DND-41 (cell line): ENCODE data around the gene PLEKHA8.
"Not testable (repeated sequence)": the region's sequence is repeated elsewhere in the genome, so short reads cannot be mapped to it uniquely, and the experiment has no call there.

Source experiments
- ATAC-seq: fragments of 200-7000 bp; cut with Tn5 transposase; 3 replicates; pipeline ENCODE4 v1.9.1; 2021; ENCODE audit warnings: low read depth; ENCODE audit not compliant: insufficient read depth
- DNase-seq: peaks from one replicate; pipeline ENCODE4 v3.0.0-alpha.2; 2020
- H2AFZ ChIP-seq: 2 replicates; pipeline ENCODE4 v1.6.0; 2012; ENCODE audit warnings: low read depth, low read length
- H3K27ac ChIP-seq: 2 replicates; pipeline ENCODE4 v1.5.1; 2012; ENCODE audit warnings: low read length, inconsistent platforms
- H3K27me3 ChIP-seq: fragments of 200-600 bp; sonication (generic); 2 replicates; pipeline ENCODE4 v1.6.0; 2012; ENCODE audit warnings: low read length, mild to moderate bottlenecking, inconsistent platforms; ENCODE audit not compliant: insufficient read depth, poor library complexity
- H3K36me3 ChIP-seq: 2 replicates; pipeline ENCODE4 v1.5.1; 2012; ENCODE audit warnings: low read length, inconsistent platforms; ENCODE audit not compliant: insufficient read depth
- H3K4me1 ChIP-seq: 2 replicates; pipeline ENCODE4 v1.5.1; 2012; ENCODE audit warnings: mild to moderate bottlenecking, low read length; ENCODE audit not compliant: insufficient read depth
- H3K4me2 ChIP-seq: 2 replicates; pipeline ENCODE4 v1.6.0; 2012; ENCODE audit warnings: mild to moderate bottlenecking, moderate library complexity, low read length, inconsistent platforms; ENCODE audit not compliant: insufficient read depth
- H3K4me3 ChIP-seq, 2 experiments: fragments of 200-600 bp in 1 of 2; shearing (Covaris generic) in 1 of 2; 2 replicates each; pipeline ENCODE4 v1.5.1; 2012 to 2016; ENCODE audit warnings: inconsistent platforms in 2 of 2, low read length in 2 of 2, mild to moderate bottlenecking in 2 of 2, low read depth in 1 of 2, moderate library complexity in 1 of 2
- H3K79me2 ChIP-seq: 2 replicates; pipeline ENCODE4 v1.6.0; 2012; ENCODE audit warnings: low read length, inconsistent platforms; ENCODE audit not compliant: insufficient read depth
- H3K9ac ChIP-seq: 2 replicates; pipeline ENCODE4 v1.6.0; 2012; ENCODE audit warnings: low read depth, mild to moderate bottlenecking, inconsistent platforms, low read length, moderate library complexity
- H3K9me3 ChIP-seq: 2 replicates; pipeline ENCODE4 v1.5.1; 2012; ENCODE audit warnings: low read length, moderate library complexity, mild to moderate bottlenecking, inconsistent platforms; ENCODE audit not compliant: insufficient read depth, severe bottlenecking
- H4K20me1 ChIP-seq: 2 replicates; pipeline ENCODE4 v1.6.0; 2012; ENCODE audit warnings: low read length; ENCODE audit not compliant: insufficient read depth
- CTCF ChIP-seq: IDR thresholded peaks from 2 replicates; pipeline ENCODE4 v1.5.1; 2012; ENCODE audit warnings: borderline replicate concordance, low read length, moderate library complexity, mild to moderate bottlenecking; ENCODE audit not compliant: poor library complexity, severe bottlenecking; ENCODE audit errors: extremely low read depth
- EZH2 ChIP-seq: IDR thresholded peaks from 3 replicates; pipeline ENCODE4 v1.6.1; 2012; ENCODE audit warnings: borderline replicate concordance, low read depth, mild to moderate bottlenecking, moderate library complexity, low read length, inconsistent platforms; ENCODE audit not compliant: severe bottlenecking

PLEKHA8 gene

DNA sequence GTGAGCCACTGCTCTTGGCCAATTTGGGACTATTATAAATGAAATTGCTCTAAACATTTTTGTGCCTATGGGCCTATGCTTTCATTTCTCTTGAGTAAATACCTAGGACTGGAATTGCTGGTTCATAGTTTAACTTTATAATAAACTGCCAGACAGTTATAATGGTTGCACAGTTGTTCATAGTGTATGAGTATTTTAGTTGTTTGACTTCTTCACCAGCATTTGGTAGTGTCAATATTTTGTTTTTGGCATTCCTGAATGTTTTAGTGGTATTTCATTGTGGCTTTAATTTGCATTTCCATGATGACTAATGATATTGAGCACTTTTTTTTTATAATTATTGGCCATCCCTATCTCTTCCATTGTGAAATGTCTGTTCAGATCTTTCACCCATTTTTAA, 29.5 kb downstream of the PLEKHA8 start:
- Histone ChIP-seq H3K9me3 (no peaks in the 10 kb centered on the region), H3K27me3 (no peaks in the 10 kb centered on the region), H3K4me1 (no peaks in the 10 kb centered on the region), H3K9ac (no peak overlapping the region), H3K4me3 (no peak overlapping the region), H2AFZ (no peak overlapping the region), H4K20me1 (no peaks in the 10 kb centered on the region), H3K79me2 (no peaks in the 10 kb centered on the region), H3K27ac (no peak overlapping the region), H3K4me2 (no peak overlapping the region), H3K36me3 (peaks cover 53% of the 10 kb centered on the region)
- no peak for DNase-seq
- TF ChIP-seq EZH2 = no peak
- ATAC-seq = no peak

DNA sequence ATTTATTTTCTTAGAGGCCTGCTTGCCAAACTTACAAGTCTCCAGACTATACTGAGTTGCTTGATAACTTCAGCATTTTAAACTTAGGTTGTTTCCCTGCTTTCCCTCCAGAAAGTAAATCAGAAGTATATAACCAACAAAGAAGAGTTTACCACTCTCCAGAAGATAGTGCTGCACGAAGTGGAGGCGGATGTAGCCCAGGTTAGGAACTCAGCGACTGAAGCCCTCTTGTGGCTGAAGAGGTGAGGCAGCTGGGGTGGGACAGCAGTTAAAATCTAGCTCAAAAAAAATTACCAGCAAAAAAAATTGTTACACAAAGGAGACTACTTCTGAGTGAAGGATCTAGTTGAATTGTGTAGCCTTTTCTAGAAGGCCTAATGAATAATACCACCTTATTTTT, 33.6 kb downstream of the PLEKHA8 start:
- H2AFZ ChIP-seq, H3K4me1 ChIP-seq, H3K9ac ChIP-seq, H3K9me3 ChIP-seq, H3K4me2 ChIP-seq, H3K79me2 ChIP-seq, H3K27me3 ChIP-seq, H3K4me3 ChIP-seq, H4K20me1 ChIP-seq, H3K27ac ChIP-seq: not testable (repeated sequence)
- DNase-seq (peak; percentile 30), ATAC-seq (peak; percentile 88)
- peaks cover 47% of the 10 kb centered on the region for H3K36me3 ChIP-seq
- TF ChIP-seq CTCF = peak; percentile 48

DNA sequence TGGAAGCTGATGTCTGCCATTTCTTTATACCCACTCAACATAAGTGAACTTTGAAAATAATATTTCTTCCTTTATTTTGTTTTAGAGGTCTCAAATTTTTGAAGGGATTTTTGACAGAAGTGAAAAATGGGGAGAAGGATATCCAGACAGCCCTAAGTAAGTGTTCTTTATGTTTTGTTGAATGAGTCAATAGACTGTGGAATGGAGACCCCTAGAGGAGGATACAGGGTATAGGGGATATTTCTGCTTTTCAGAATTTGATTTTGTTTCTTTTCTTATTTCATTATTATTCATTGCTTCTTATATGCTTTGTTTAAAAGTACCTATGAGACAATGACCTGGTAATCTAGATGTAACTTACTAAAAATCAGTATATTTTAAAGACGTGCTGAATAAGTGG, 34.4 kb downstream of the PLEKHA8 start:
- no peak overlapping the region for H2AFZ ChIP-seq
- H4K20me1 ChIP-seq = no peaks in the 10 kb centered on the region
- DNase-seq (no peak), ATAC-seq (peak; percentile 64; the same call in 1 of the 3 replicates)
- no peak overlapping the region for H3K4me3 ChIP-seq
- no peaks in the 10 kb centered on the region for H3K79me2 ChIP-seq
- no peak overlapping the region for H3K4me2 ChIP-seq
- no peaks in the 10 kb centered on the region for H3K9me3 ChIP-seq
- no peak overlapping the region for H3K9ac ChIP-seq
- no peak overlapping the region for H3K27ac ChIP-seq
- H3K27me3 ChIP-seq = no peaks in the 10 kb centered on the region
- peaks cover 47% of the 10 kb centered on the region for H3K36me3 ChIP-seq
- no peaks in the 10 kb centered on the region for H3K4me1 ChIP-seq
- TF ChIP-seq EZH2 (no peak), CTCF (peak; percentile 71)

DNA sequence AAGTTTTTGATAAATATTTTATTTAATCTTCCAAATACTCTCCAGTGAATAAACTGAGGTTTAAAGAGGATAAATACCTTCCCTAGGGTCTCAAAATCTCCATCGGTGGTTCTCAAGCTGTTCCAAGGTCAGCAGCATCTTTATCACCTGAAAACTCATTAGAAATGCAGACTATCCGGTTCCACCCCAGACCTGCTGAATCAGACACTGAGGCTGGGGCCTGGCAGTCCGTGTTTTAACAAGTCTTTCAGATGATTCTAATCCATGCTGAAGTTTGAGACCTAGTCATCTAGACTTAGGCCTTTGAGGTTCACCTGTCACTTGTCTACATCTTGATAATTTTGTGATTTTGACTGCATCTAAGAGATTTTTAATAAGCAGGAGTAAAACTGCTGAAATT, 37.5 kb downstream of the PLEKHA8 start:
- Histone ChIP-seq H4K20me1 (no peaks in the 10 kb centered on the region), H3K9me3 (no peaks in the 10 kb centered on the region), H3K36me3 (peaks cover 48% of the 10 kb centered on the region), H2AFZ (no peak overlapping the region), H3K4me1 (no peaks in the 10 kb centered on the region), H3K79me2 (no peaks in the 10 kb centered on the region), H3K27me3 (no peaks in the 10 kb centered on the region), H3K4me2 (no peak overlapping the region), H3K4me3 (no peak overlapping the region), H3K27ac (no peak overlapping the region), H3K9ac (no peak overlapping the region)
- no peak for TF ChIP-seq EZH2
- TF ChIP-seq CTCF = no peak
- DNase-seq = no peak
- ATAC-seq = no peak
